C4-2B (cell line): ENCODE data around the gene CRACDL.

Experiments used
- CTCF ChIP-seq: fragments of 450-650 bp; conservative IDR thresholded peaks from 2 replicates; pipeline ENCODE4 v1.5.1; 2017; ENCODE audit warnings: mild to moderate bottlenecking
- ZFX ChIP-seq: fragments of 450-650 bp; IDR thresholded peaks from 2 replicates; pipeline ENCODE4 v1.6.1; 2017

- TF ChIP-seq CTCF (no peak), ZFX (no peak)
Measured at GRCh38 chr2:98759338-98759737, 176.7 kb downstream of the CRACDL start.
